ENCODE measurements around the gene CAT.
"Not testable (repeated sequence)": the region's sequence is repeated elsewhere in the genome, so short reads cannot be mapped to it uniquely, and the experiment has no call there.

CAT gene

GRCh38 chr11:34424826-34425225, 13.9 kb upstream of the CAT start:
- in situ Hi-C loops (cut with MboI; ENCODE audit: low sequenced_read_pairs), result not testable (repeated sequence)

DNA sequence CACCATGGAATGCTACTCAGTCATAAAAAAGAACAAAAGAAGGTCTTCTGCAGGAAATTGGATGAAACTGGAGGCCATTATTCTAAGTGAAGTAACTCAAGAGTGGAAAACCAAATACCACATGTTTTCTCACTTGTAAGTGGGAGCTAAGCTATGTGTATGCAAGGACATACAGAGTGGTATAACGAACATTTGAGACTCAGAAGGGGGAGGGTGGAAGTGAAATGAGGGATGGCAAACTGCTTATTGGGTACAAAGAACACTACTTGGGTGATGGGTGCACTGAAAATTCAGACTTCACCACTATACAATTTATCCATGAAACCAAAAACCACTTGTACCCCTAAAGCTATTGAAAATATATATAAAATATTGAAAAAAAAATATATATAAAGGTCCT, 13.4 kb upstream of the CAT start:
- in situ Hi-C loops (cut with MboI; ENCODE audit: low sequenced_read_pairs), result no loop called here

DNA sequence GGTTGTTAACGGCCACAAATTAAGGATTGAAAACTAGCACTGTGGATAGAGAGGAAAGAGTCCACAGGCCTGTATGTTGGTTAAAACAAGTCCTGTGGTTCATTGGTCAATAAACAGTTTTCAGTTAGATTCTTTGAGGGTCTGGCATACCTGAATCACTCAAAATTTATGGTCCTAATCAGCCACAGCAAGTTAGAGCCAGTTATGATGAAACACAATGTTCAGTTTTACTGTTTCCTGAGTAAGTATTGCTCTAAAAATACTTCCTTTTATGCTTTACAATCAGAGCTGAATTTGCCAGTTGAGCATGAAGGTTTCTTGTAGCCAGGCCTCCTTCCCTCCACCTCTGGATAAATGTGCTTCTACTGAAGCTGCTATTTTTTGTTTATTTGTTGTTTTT, 12.9 kb upstream of the CAT start:
- in situ Hi-C loops (cut with MboI; ENCODE audit: low sequenced_read_pairs), result no loop called here

- in situ Hi-C loops (cut with MboI; ENCODE audit: low sequenced_read_pairs), result no loop called here
Measured at GRCh38 chr11:34426766-34427185, 12.0 kb upstream of the CAT start.

DNA sequence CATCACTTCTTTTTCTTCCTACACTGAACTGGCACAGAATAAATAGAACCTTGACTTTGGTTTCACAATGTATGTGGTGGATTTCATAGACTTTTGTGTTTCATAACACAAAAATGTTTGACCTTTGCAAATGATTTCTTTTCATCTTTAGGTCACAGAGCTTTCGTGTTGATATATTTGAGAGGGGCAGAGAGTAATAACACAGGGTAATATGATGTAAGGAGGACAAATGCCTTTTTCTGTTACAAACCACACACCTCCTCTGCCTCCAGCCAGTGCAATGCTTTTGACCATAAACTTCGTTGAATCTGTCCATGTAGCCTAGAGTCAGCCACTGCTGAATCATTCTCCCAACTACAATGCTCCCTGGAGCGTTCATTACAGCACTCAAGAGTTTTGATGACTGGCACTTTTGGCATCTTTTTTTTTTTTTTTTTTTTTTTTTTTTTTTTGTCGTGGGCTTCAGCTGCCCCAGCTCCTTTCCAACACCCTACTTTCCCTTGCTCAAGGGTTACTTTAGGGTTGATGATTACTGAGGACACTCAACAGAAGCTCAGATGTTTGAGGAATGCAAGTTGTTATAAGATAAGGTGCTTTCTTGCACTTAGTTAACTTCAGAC, 11.4 kb upstream of the CAT start:
- in situ Hi-C loops (cut with MboI; ENCODE audit: low sequenced_read_pairs), result no loop called here

GRCh38 chr11:34431979-34432378, 6.8 kb upstream of the CAT start:
- in situ Hi-C loops (cut with MboI; ENCODE audit: low sequenced_read_pairs), result no loop called here

DNA sequence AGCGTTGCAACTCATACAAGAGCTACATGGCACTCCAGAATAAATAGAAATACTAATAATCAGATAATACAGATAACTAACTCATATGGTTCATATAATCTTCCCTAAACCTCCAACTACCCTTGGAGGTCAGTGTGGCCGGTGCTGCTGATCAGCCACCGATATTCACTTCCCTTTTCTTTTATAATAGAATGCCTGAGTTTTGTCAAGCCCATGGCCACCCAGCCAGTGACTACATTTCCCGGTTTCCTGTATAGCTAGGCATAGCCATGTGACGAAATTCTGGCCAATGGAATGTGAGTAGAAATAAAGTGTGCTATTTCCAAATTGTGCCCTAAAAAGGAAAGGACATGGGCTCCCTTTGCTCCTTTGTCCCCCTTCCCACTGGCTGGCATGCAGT, 5.9 kb upstream of the CAT start:
- in situ Hi-C loops (cut with MboI; ENCODE audit: low sequenced_read_pairs), result no loop called here

- in situ Hi-C loops (cut with MboI; ENCODE audit: low sequenced_read_pairs), result no loop called here
Measured at GRCh38 chr11:34433899-34434298, 4.8 kb upstream of the CAT start.

GRCh38 chr11:34437224-34438125, 1.3 kb upstream of the CAT start:
- in situ Hi-C loops (cut with MboI; ENCODE audit: low sequenced_read_pairs), result no loop called here

GRCh38 chr11:34439610-34440198, 970 bp downstream of the CAT start:
- in situ Hi-C loops (cut with MboI; ENCODE audit: low sequenced_read_pairs), result no loop called here

- in situ Hi-C loops (cut with MboI; ENCODE audit: low sequenced_read_pairs), result no loop called here
Measured at GRCh38 chr11:34441814-34442213, 3.1 kb downstream of the CAT start.

GRCh38 chr11:34443136-34443535, 4.4 kb downstream of the CAT start:
- in situ Hi-C loops (cut with MboI; ENCODE audit: low sequenced_read_pairs), result no loop called here

DNA sequence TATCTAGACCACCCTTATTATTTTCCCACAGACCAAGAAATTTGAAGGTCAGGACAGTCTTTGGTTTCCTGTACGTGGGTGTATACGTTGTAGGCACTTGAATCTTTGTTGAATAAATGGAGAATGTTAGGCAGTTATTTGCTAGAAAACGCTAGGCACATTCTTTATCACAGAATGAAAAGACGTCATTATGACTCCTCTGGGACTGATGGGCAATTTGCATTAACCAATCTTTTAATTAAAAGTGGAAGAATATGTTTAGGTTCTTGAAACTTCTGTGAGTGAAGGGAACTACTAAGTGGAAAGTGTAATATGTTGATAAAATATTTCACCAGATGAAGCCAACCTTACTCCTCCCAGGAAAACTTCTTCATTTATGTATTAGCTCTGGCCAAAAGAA, 5.7 kb downstream of the CAT start:
- in situ Hi-C loops (cut with MboI; ENCODE audit: low sequenced_read_pairs), result no loop called here

DNA sequence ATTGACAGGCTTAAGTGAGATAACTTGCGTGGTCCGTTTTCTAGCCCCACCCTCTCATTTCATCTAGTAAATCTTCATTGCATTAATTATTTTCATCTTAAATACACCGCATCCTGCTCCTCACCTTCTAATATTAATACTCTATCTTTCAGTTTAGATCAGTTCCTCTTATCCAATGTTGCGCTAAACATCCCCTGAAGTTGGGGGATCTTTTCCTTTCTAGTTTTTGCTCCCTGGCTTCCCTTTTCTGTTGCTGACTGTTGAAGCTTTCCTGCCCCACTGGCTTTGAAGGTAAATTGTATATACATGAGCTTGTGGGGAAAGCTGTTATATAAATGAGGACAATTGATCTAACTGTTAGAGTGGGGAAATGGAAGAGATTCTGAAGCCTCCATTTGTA, 7.2 kb downstream of the CAT start:
- in situ Hi-C loops (cut with MboI; ENCODE audit: low sequenced_read_pairs), result no loop called here

DNA sequence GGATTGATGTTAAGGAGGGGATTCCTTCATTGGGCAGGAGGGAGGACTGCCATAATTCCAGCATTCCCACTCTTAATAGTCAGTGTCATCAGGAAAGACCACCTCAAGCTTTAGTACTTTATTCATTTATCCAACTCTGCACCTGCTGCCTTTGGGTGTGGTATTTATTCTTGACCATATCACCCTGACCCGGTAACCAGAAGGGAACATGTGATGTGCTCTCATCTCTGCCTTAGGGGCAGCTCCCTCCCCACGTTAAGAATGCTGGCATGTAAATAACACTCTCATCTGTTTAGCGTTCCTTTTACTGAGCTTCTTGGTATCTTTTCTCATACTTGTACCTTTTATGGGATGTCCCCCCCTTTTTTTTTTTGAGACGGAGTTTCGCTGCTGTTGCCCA, 7.7 kb downstream of the CAT start:
- in situ Hi-C loops (cut with MboI; ENCODE audit: low sequenced_read_pairs), result no loop called here

DNA sequence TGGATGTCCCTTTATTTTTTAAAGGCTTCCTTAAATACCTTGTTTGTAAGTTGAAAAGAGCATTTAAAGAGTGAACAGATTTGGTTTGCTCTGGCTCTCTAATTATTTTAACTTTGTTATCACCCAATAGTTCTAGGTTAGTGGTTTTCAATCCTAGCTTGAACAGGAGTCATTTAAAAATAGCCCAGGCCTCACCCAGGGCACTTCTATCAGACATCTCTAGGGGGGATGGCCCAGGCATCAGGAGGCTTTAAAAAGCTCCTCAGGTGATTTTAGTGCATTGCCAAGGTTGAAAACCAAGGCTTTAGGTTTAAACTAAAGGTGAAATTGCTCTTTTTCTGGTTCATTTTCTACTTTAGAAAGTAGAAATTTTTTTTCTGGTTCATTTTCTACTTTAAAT, 8.3 kb downstream of the CAT start:
- in situ Hi-C loops (cut with MboI; ENCODE audit: low sequenced_read_pairs), result no loop called here

DNA sequence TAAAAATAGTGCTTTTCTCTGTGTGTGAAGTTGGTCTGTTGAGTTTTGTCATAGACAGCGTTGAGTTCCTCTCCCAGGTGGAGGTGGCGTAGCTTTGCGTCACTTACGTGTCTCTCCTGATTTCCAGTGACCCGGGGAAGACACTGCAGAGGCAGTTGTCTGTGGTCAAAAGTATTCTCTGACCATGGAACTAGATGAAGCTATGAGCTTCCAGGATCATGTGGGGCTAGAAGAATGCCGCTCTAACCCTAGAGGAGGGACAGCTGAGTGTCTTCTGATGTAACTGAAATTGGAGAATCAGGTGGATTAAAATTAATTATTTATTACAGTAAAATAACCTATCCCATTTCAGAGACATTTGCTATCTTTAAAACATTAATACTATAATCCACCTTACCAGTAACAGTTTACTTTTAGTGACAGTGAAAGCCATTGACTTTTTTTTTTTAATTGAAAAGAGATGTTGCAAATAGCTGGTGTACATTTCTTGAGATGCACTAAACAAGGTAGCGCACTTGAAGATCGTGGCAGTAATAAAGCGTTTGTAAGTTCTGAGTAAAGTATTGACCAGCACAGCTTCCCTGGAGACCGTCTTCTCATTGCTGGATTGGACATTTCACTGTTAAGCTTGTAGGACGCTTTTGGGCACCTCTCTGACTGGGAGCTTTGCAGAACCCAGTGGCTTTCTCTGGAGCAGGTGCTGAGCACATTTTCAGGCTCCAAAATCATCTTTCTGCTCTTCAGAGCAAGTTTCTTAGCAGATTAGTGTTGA, 9.7 kb downstream of the CAT start:
- in situ Hi-C loops (cut with MboI; ENCODE audit: low sequenced_read_pairs), result no loop called here

DNA sequence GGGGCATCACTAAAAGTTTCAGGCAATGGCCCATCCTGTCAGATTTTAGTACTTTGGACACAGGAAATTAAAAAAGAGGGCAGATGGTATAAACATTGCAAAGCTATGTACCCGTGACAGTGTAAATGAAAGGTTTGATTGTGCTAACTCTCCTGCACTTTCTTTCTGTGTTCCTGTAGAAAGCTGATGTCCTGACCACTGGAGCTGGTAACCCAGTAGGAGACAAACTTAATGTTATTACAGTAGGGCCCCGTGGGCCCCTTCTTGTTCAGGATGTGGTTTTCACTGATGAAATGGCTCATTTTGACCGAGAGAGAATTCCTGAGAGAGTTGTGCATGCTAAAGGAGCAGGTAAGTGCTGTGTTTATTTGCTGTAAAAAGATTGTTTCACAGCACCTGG, 10.3 kb downstream of the CAT start:
- in situ Hi-C loops (cut with MboI; ENCODE audit: low sequenced_read_pairs), result no loop called here

- in situ Hi-C loops (cut with MboI; ENCODE audit: low sequenced_read_pairs), result loop anchor here (5.0 kb wide), 1 partner anchor 74 kb away; no protein-coding TSS in a partner anchor
Measured at GRCh38 chr11:34451053-34451452, 12.3 kb downstream of the CAT start.

- in situ Hi-C loops (cut with MboI; ENCODE audit: low sequenced_read_pairs), result loop anchor here (5.0 kb wide), 1 partner anchor 77 kb away; no protein-coding TSS in a partner anchor
Measured at GRCh38 chr11:34454308-34455032, 15.7 kb downstream of the CAT start.

DNA sequence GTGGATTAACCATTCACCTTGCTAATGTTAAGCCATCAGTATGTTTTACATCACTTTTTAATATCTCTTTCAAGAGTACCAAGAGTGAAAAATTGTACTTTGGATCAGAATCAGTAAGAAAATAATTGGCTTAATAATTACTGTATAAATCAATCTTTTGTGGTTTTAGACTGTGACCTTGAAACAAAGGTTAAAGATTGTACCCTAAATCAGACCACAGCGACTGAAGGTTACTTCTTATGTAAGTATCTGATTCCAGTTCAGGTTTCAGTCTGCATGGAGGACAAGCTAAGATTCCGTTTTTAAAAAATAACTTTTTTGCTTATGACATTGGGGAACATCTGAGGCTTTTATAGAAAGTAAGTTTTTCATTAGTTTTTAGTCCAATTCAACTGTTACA, 18.9 kb downstream of the CAT start:
- in situ Hi-C loops (cut with MboI; ENCODE audit: low sequenced_read_pairs), result no loop called here

Data from HL-60/S4 (cell line).